Activated CD4-positive, alpha-beta T cell treated with anti-CD3 and anti-CD28 coated beads, Interleukin-2, amount 50 U/mL, for 24 hours (primary cell): ENCODE measurements around the gene SLIRP.
"Not testable (repeated sequence)": the region's sequence is repeated elsewhere in the genome, so short reads cannot be mapped to it uniquely, and the experiment has no call there.

Experiments used
- DNase-seq, 2 donors: peaks; one replicate each; pipeline ENCODE4 v3.0.0-alpha.2; 2020; ENCODE audit warnings: low read depth in 1 of 2, low spot score in 1 of 2

Gene SLIRP

GRCh38 chr14:77741438-77741837, 33.5 kb downstream of the SLIRP start:
- DNase-seq, result no peak

GRCh38 chr14:77746064-77746702, 38.3 kb downstream of the SLIRP start:
- DNase-seq, result no peak

GRCh38 chr14:77747425-77747824, 39.5 kb downstream of the SLIRP start:
- DNase-seq, result not testable (repeated sequence)

GRCh38 chr14:77752266-77752665, 44.4 kb downstream of the SLIRP start:
- no peak for DNase-seq

- DNase-seq, result no peak
Measured at GRCh38 chr14:77752799-77753516, 45.1 kb downstream of the SLIRP start.

GRCh38 chr14:77760381-77761204, 52.7 kb downstream of the SLIRP start, which contains the start of gene SNW1:
Gene SNW1, minus strand, starts transcription at chr14:77761156. Its CDS starts 29 bp downstream, at chr14:77761127.
- DNase-seq, result peak; percentile 74 to 92

- DNase-seq, result no peak
Measured at GRCh38 chr14:77761205-77761931, 53.5 kb downstream of the SLIRP start.

- DNase-seq, result no peak
Measured at GRCh38 chr14:77763316-77763715, 55.4 kb downstream of the SLIRP start.

- DNase-seq, result no peak
Measured at GRCh38 chr14:77763978-77764377, 56.1 kb downstream of the SLIRP start.
